Glutamatergic neuron (in vitro differentiated cells): ENCODE results near the gene PPP2R2C. TPM values are rescaled to one million over a fixed set of nuclear protein-coding genes. Genes with fewer than 3 reads are reported as not detected.

ENCODE experiments used
- DNase-seq: peaks from one replicate; pipeline ENCODE4 v3.0.0; 2022
- H3K27ac Mint-ChIP-seq: one replicate; pipeline ENCODE4 v1.8.0; 2020; ENCODE audit warnings: mild to moderate bottlenecking, mixed read lengths, inconsistent platforms; ENCODE audit not compliant: unreplicated experiment
- H3K27me3 Mint-ChIP-seq: one replicate; pipeline ENCODE4 v1.8.0; 2020; ENCODE audit warnings: mild to moderate bottlenecking, moderate library complexity, mixed read lengths, inconsistent platforms; ENCODE audit not compliant: unreplicated experiment
- H3K36me3 Mint-ChIP-seq: one replicate; pipeline ENCODE4 v1.8.0; 2020; ENCODE audit warnings: mild to moderate bottlenecking, mixed read lengths, inconsistent platforms; ENCODE audit not compliant: unreplicated experiment
- H3K4me1 Mint-ChIP-seq: one replicate; pipeline ENCODE4 v1.8.0; 2020; ENCODE audit warnings: mild to moderate bottlenecking, low read depth, mixed read lengths, inconsistent platforms; ENCODE audit not compliant: unreplicated experiment
- H3K4me3 Mint-ChIP-seq: one replicate; pipeline ENCODE4 v1.8.0; 2020; ENCODE audit warnings: mild to moderate bottlenecking, mixed read lengths, inconsistent platforms; ENCODE audit not compliant: unreplicated experiment
- H3K9me3 Mint-ChIP-seq: one replicate; pipeline ENCODE4 v1.8.0; 2020; ENCODE audit warnings: mild to moderate bottlenecking, moderate library complexity, mixed read lengths, inconsistent platforms; ENCODE audit not compliant: unreplicated experiment
- CTCF ChIP-seq: fragments of 200-600 bp; sonication (generic); IDR thresholded peaks from one replicate; pipeline ENCODE4 v1.5.0; 2021; ENCODE audit not compliant: partially characterized antibody, unreplicated experiment
- total RNA-seq: library from RNA; stranded (reverse); fragmentation: NEBNext Ultra II Directional; extraction: Animal tissue kit (Norgen Biotek cat#: 25700); gene quantifications from one replicate; pipeline ENCODE4 v1.2.1, GENCODE V29; 2021; ENCODE audit not compliant: unreplicated experiment

PPP2R2C gene
- total RNA-seq, 1 donor from 2014 or later, result 9.4 TPM

GRCh38 chr4:6417516-6418050 lies 54.8 kb downstream of the PPP2R2C start:
- no peaks in the 10 kb centered on the region for H3K9me3 Mint-ChIP-seq
- peaks cover 7% of the 10 kb centered on the region for H3K4me1 Mint-ChIP-seq
- H3K4me3 Mint-ChIP-seq, result no peak overlapping the region
- H3K27me3 Mint-ChIP-seq, result peaks cover 8% of the 10 kb centered on the region
- no peak for TF ChIP-seq CTCF
- no peaks in the 10 kb centered on the region for H3K36me3 Mint-ChIP-seq
- no peak for DNase-seq
- H3K27ac Mint-ChIP-seq, result no peak overlapping the region

DNA sequence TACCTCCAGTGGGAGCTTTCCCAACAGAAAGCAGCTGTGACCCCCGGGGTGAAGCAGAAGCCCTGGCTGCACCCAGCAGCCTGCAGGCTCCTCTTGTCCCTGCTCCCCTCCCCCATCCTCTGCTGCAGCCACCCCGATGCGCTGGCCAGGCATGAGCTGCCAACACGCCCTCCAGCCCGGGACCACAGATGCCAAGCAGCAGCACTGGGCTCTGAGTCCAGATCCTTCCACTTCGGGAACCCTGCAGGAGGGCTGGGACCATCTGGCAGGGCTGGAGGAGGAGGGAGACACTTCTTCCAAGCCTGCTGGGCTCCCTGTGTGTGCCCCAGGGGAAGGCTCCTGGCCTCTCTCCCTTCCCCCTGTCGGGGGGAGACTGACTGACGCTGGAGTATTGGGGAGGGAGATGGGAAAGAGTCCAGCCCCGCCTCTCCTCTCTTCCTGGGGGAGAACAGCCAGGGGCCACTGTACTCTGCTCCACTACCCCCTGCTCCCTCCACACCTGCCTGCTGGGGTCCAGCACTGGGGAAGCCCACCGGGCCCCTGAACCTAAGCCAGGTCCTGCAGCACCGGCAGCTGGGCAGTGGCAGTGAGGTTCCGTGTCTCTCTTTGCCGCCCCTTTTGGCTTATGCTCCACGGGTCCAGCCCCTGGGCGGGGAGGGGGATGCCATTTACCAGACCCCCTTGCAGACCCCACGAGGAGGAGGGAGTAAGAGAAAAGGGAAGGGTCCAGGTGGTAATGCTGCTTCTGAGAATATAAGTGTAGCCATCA lies 55.7 kb downstream of the PPP2R2C start:
- no peak for TF ChIP-seq CTCF
- H3K4me3 Mint-ChIP-seq, result no peak overlapping the region
- H3K9me3 Mint-ChIP-seq, result no peaks in the 10 kb centered on the region
- no peak overlapping the region for H3K27ac Mint-ChIP-seq
- peak; percentile 75 for DNase-seq
- H3K36me3 Mint-ChIP-seq, result no peaks in the 10 kb centered on the region
- peaks cover 8% of the 10 kb centered on the region for H3K27me3 Mint-ChIP-seq
- peaks cover 7% of the 10 kb centered on the region for H3K4me1 Mint-ChIP-seq

DNA sequence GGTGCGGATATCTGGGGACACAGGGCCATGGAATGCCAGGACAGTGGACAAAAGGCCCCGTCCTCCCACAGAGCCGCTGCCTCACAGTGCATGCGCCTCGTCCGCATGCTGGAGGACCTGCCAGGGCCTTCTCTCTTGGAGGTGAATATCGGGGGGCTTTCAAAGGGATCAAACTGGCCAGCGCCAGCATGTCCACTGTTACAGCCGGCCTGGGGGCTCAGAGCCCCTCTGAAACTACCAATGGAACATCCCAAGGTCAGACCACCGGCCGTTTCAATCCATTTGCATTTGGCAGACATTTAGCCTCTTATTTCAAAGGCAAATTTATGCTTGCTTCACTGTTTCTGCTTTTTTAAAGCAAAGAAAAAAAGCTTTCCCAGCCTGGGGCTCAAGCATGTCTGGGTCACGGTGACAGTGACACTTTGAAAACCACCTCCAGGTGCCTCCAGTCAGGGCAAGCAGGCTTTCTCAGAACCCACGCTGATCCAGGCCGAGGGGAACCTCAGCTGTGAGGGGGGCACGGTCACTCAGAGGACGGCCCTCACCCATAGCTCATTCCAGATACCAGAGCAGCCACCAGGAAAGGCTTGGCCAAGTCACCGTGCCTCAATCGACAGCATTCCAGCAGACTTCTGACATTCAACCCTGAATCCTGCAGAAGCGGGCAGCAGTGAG lies 57.2 kb downstream of the PPP2R2C start:
- Mint-ChIP-seq H3K4me1 (peaks cover 7% of the 10 kb centered on the region), H3K27me3 (peaks cover 8% of the 10 kb centered on the region), H3K36me3 (no peaks in the 10 kb centered on the region), H3K4me3 (no peak overlapping the region), H3K27ac (no peak overlapping the region), H3K9me3 (no peaks in the 10 kb centered on the region)
- TF ChIP-seq CTCF, result no peak
- DNase-seq, result no peak

- no peak for DNase-seq
- H3K27ac Mint-ChIP-seq, result no peak overlapping the region
- no peak overlapping the region for H3K4me3 Mint-ChIP-seq
- no peaks in the 10 kb centered on the region for H3K9me3 Mint-ChIP-seq
- no peaks in the 10 kb centered on the region for H3K36me3 Mint-ChIP-seq
- H3K4me1 Mint-ChIP-seq, result peaks cover 10% of the 10 kb centered on the region
- TF ChIP-seq CTCF, result no peak
- peaks cover 8% of the 10 kb centered on the region for H3K27me3 Mint-ChIP-seq
Measured at GRCh38 chr4:6414578-6414977, 57.8 kb downstream of the PPP2R2C start.

GRCh38 chr4:6410664-6411063 lies 61.8 kb downstream of the PPP2R2C start:
- DNase-seq, result no peak
- peaks cover 3% of the 10 kb centered on the region for H3K4me1 Mint-ChIP-seq
- peaks cover 2% of the 10 kb centered on the region for H3K9me3 Mint-ChIP-seq
- TF ChIP-seq CTCF, result no peak
- H3K36me3 Mint-ChIP-seq, result no peaks in the 10 kb centered on the region
- H3K27me3 Mint-ChIP-seq, result no peaks in the 10 kb centered on the region
- H3K27ac Mint-ChIP-seq, result no peak overlapping the region
- H3K4me3 Mint-ChIP-seq, result no peak overlapping the region
